GM10266 (cell line): ENCODE results near the gene PSPN.
"Not testable (repeated sequence)": the region's sequence is repeated elsewhere in the genome, so short reads cannot be mapped to it uniquely, and the experiment has no call there.

Experiments used
- DNase-seq: peaks from one replicate; pipeline ENCODE4 v3.0.0; 2012; ENCODE audit errors: extremely low spot score
- TF ChIP-seq, protein P1 (sequence below): IDR thresholded peaks from 2 replicates; pipeline ENCODE4 v1.5.1; 2012; ENCODE audit warnings: mild to moderate bottlenecking, low read depth; ENCODE audit not compliant: control insufficient read depth, insufficient read depth; ENCODE audit errors: missing control alignments

Gene PSPN

GRCh38 chr19:6352381-6353165, 23.2 kb downstream of the PSPN start:
- no peak for DNase-seq
- TF ChIP-seq, protein P1, sequence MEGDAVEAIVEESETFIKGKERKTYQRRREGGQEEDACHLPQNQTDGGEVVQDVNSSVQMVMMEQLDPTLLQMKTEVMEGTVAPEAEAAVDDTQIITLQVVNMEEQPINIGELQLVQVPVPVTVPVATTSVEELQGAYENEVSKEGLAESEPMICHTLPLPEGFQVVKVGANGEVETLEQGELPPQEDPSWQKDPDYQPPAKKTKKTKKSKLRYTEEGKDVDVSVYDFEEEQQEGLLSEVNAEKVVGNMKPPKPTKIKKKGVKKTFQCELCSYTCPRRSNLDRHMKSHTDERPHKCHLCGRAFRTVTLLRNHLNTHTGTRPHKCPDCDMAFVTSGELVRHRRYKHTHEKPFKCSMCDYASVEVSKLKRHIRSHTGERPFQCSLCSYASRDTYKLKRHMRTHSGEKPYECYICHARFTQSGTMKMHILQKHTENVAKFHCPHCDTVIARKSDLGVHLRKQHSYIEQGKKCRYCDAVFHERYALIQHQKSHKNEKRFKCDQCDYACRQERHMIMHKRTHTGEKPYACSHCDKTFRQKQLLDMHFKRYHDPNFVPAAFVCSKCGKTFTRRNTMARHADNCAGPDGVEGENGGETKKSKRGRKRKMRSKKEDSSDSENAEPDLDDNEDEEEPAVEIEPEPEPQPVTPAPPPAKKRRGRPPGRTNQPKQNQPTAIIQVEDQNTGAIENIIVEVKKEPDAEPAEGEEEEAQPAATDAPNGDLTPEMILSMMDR = no peak

DNA sequence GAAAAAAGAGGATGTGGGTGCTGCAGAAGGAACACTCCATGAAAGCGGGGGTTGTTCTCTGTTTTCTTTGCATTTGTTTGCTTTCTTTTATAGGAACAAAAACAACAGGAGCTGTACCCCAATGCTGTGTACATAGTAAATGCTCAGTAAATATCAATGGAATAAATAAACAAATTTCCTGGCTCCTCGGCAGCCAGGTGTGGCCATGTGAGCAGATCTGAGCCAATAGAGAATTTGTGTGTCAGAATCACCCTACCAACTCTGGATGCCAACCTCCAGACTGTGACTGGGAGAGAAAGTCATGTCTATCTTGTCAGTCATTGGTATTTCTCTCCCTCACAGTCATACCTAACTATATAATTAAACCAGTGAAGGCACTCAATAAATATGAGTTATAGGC, 25.0 kb downstream of the PSPN start:
- DNase-seq = no peak

DNA sequence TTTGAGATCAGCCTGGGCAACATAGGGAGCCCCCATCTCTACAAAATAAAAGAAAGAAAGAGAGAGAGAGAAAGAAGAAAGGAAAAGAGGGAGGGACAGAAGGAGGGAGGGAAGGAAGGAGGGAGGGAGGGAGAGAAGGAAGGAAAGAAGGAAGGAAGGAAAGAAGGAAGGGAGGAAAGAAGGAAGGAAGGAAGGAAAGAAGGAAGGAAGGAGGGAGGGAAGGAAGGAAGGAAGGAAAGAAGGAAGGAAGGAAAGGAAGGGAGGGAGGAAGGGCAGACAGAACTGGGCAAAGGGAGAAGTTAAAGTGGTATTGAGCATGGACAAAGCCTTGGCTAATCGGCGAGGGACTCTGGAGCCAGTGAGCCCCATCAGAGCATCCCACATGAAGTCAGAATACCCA, 26.5 kb downstream of the PSPN start:
- not testable (repeated sequence) for DNase-seq

More for the DNA sequence above, 25.0 kb downstream of the PSPN start:
- TF ChIP-seq, protein P1 = no peak

GRCh38 chr19:6343462-6343861, 32.3 kb downstream of the PSPN start:
- TF ChIP-seq, protein P1 = no peak
- no peak for DNase-seq

- no peak for DNase-seq
- TF ChIP-seq, protein P1 = no peak
These were observed 35.1 kb downstream of the PSPN start for GRCh38 chr19:6340493-6341201.

- DNase-seq = no peak
- TF ChIP-seq, protein P1 = no peak
These were observed 41.0 kb downstream of the PSPN start for GRCh38 chr19:6334490-6335285.

DNA sequence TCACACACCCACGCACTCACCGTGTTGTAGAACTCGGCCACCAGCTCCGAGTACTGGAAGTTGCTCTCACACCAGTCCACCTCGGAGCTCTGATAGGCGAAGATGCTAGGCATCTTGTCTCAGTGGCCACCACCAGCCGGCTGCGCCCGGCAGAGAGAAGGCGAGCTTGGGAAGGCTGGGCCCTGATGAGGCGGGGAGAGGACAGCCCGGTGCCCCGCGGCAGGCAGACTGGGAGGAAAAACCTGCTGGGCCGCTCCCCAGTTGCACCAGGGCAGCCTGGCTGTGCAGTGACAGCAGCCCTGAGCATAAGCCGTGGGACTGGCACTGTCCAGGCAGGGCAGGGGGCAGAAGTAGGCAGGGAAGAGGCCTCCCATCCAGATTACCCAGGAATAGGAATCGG, 42.3 kb downstream of the PSPN start, which contains the start of gene ACER1:
TSS of gene ACER1 (minus strand) at position 174 of the 400 bp plus-strand sequence. CDS start at position 113, 61 bp downstream.
- DNase-seq = no peak
- TF ChIP-seq, protein P1 = no peak
